ENCODE results near the gene EPN1. TPM values are rescaled to one million over a fixed set of nuclear protein-coding genes. Genes with fewer than 3 reads are reported as not detected.

Gene EPN1
- total and polyA plus RNA-seq, 2 of the 13 experiments (the other 11 are each of a cell fraction or from before 2014, with no cell fraction given), result 28.9 to 31.7 TPM

- TF ChIP-seq DNMT1 (CRISPR knock-in tag; IDR thresholded peaks at IDR 0.05), result no peak
- TF ChIP-seq, protein P1, sequence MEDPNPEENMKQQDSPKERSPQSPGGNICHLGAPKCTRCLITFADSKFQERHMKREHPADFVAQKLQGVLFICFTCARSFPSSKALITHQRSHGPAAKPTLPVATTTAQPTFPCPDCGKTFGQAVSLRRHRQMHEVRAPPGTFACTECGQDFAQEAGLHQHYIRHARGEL (CRISPR knock-in tag; IDR thresholded peaks at IDR 0.05), result no peak
- TF ChIP-seq, protein P2, sequence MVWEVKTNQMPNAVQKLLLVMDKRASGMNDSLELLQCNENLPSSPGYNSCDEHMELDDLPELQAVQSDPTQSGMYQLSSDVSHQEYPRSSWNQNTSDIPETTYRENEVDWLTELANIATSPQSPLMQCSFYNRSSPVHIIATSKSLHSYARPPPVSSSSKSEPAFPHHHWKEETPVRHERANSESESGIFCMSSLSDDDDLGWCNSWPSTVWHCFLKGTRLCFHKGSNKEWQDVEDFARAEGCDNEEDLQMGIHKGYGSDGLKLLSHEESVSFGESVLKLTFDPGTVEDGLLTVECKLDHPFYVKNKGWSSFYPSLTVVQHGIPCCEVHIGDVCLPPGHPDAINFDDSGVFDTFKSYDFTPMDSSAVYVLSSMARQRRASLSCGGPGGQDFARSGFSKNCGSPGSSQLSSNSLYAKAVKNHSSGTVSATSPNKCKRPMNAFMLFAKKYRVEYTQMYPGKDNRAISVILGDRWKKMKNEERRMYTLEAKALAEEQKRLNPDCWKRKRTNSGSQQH (CRISPR knock-in tag; IDR thresholded peaks at IDR 0.05; ENCODE audit: low read depth), result 0 out of 2 replicates have a peak, but pooled peaks have one; percentile 36
- TF ChIP-seq ZNF672 (CRISPR knock-in tag; IDR thresholded peaks at IDR 0.05), result no peak
- no peak for TF ChIP-seq ZNF629 (CRISPR knock-in tag; conservative IDR thresholded peaks at IDR 0.05)
- TF ChIP-seq ZSCAN9 (CRISPR knock-in tag; IDR thresholded peaks at IDR 0.05; ENCODE audit: borderline replicate concordance), result no peak; the same call in 1 of the 2 replicates
- TF ChIP-seq PAF1 (CRISPR knock-in tag; IDR thresholded peaks at IDR 0.05), result no peak
- no peak for TF ChIP-seq THAP7 (CRISPR knock-in tag; IDR thresholded peaks at IDR 0.05)
- peak; percentile 81 for TF ChIP-seq ARID3A (IDR thresholded peaks at IDR 0.05; ENCODE audit: low read depth, low read length)
- peak; percentile 68; the same call in 1 of the 2 replicates for TF ChIP-seq FOXK1 (CRISPR knock-in tag; IDR thresholded peaks at IDR 0.05; ENCODE audit: borderline replicate concordance, low read depth)
- no peak for TF ChIP-seq CBX2 (IDR thresholded peaks at IDR 0.05; ENCODE audit: low read depth, low read length)
- no peak for TF ChIP-seq CBX2 (CRISPR knock-in tag; IDR thresholded peaks at IDR 0.05; ENCODE audit: low read depth)
- peak; percentile 40; the same call in 1 of the 2 replicates for TF ChIP-seq NRL (CRISPR knock-in tag; IDR thresholded peaks at IDR 0.05; ENCODE audit: borderline replicate concordance)
- no peak for TF ChIP-seq ZNF644 (CRISPR knock-in tag; IDR thresholded peaks at IDR 0.05; ENCODE audit: low read depth)
- TF ChIP-seq ARID4A (CRISPR knock-in tag; IDR thresholded peaks at IDR 0.05; ENCODE audit: borderline replicate concordance), result peak; percentile 94
- TF ChIP-seq KDM2A (CRISPR knock-in tag; IDR thresholded peaks at IDR 0.05; ENCODE audit: borderline replicate concordance, low read depth), result peak; percentile 97
- TF ChIP-seq ERF (CRISPR knock-in tag; IDR thresholded peaks at IDR 0.05), result 0 out of 2 replicates have a peak, but pooled peaks have one; percentile 22
- no peak for TF ChIP-seq HDAC6 (IDR thresholded peaks at IDR 0.05; ENCODE audit: low read depth, low read length)
- TF ChIP-seq ATF7-NPFF (CRISPR knock-in tag; IDR thresholded peaks at IDR 0.05; ENCODE audit: low read depth), result no peak
- TF ChIP-seq, protein P3, sequence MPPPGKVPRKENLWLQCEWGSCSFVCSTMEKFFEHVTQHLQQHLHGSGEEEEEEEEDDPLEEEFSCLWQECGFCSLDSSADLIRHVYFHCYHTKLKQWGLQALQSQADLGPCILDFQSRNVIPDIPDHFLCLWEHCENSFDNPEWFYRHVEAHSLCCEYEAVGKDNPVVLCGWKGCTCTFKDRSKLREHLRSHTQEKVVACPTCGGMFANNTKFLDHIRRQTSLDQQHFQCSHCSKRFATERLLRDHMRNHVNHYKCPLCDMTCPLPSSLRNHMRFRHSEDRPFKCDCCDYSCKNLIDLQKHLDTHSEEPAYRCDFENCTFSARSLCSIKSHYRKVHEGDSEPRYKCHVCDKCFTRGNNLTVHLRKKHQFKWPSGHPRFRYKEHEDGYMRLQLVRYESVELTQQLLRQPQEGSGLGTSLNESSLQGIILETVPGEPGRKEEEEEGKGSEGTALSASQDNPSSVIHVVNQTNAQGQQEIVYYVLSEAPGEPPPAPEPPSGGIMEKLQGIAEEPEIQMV (CRISPR knock-in tag; IDR thresholded peaks at IDR 0.05; ENCODE audit: low read depth), result 0 out of 2 replicates have a peak, but pooled peaks have one; percentile 20
These were observed 21.2 kb upstream of the EPN1 start (continued) for GRCh38 chr19:55653651-55654322.
